ENCODE data around the gene HLA-DRA.

GRCh38 chr6:32427934-32428474 lies 11.7 kb upstream of the HLA-DRA start:
- TF ChIP-seq MAX (IDR thresholded peaks at IDR 0.05) (no peak), EP300 (IDR thresholded peaks at IDR 0.05; ENCODE audit: borderline replicate concordance) (no peak), TCF12 (IDR thresholded peaks at IDR 0.05; ENCODE audit: low read depth) (no peak), USF1 (IDR thresholded peaks at IDR 0.05) (no peak), TEAD4 (IDR thresholded peaks at IDR 0.05) (no peak), FOXM1 (IDR thresholded peaks at IDR 0.05; ENCODE audit: borderline replicate concordance, low read depth) (no peak), NFIC (IDR thresholded peaks at IDR 0.05) (no peak)
